Measurements from ENCODE around the gene SLC49A3.

SLC49A3 gene

DNA sequence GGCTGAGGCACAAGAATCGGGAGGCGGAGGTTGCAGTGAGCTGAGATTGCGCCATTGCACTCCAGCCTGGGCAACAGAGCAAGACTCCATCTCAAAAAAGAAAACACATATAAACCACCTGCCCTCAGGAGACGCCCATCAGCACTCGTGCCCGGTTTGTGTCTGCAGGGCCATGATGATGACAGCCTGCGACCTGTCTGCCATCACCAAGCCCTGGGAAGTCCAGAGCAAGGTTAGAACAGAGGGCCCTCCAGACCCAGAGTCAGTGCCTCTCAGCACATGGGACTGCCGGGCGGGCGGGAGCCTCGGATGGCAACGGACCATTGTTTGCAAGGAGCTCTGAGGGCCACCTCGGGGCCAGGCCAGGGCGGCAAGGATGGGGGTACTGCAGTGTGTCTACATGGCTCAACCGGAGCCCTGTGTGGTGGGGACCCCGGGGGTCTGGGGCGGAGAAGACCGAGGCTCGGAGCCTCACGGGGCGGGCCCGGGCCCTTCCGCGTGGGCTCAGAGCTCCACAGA lies 24.2 kb downstream of the SLC49A3 start:
- DNase-seq = no peak

DNA sequence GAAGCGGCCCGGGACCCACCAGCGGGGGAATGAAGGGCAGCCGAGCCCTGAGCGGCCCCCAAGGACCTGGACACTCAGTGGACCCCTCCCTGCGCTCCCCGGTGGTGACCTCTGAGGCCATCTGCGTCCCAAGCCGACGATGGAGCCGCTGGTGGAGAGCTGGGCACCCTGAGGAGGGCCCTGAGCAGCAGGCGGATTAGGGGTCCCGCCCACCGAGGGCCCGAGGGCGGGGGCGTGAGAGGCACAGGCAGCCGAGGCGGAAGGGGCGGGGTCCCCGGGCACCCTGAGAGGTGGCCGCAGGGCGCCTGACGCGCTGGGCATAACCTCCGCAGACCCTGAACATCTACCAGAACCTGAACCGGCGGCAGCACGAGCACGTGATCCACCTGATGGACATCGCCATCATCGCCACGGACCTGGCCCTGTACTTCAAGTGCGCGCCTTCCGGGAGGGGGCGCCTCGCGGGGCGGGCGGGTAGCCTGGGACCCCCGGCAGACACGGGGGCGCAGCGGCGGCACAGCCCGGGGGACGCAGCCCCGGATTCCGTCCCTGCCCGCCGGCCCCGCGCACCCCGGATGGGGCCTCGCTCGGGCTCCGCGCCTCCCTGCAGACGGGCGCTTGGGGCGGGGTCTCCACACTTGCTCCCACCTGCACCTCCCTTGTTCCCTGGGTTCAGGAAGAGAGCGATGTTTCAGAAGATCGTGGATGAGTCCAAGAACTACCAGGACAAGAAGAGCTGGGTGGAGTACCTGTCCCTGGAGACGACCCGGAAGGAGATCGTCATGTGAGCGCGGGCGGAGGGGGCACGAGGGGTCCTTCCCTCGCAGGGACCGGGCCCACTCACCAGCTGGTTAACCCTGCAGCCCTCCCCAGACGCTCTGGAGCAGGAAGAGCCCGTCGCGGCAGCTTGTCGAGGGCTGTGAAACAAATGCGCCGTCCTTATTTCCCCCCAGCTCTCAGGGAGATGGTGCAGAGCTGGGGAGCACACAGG lies 25.2 kb downstream of the SLC49A3 start:
- DNase-seq = no peak

DNA sequence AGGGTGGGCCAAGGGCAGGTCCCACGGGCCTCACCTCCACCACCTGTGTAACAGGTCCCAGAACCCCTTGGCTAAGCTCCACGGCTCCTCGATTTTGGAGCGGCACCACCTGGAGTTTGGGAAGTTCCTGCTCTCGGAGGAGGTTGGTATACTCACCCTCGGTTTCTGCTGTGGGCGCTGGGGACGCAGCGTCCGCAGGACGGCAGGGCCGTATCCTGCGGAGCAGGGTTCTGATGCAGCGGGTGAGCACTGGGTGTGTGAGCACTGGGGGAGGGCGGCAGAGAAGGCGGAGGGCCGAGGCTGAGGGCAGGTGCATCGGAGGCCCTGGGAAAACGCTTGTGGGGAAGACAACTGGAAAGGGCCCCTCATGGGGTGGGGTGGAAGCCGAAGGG lies 25.9 kb downstream of the SLC49A3 start:
- DNase-seq = no peak

DNA sequence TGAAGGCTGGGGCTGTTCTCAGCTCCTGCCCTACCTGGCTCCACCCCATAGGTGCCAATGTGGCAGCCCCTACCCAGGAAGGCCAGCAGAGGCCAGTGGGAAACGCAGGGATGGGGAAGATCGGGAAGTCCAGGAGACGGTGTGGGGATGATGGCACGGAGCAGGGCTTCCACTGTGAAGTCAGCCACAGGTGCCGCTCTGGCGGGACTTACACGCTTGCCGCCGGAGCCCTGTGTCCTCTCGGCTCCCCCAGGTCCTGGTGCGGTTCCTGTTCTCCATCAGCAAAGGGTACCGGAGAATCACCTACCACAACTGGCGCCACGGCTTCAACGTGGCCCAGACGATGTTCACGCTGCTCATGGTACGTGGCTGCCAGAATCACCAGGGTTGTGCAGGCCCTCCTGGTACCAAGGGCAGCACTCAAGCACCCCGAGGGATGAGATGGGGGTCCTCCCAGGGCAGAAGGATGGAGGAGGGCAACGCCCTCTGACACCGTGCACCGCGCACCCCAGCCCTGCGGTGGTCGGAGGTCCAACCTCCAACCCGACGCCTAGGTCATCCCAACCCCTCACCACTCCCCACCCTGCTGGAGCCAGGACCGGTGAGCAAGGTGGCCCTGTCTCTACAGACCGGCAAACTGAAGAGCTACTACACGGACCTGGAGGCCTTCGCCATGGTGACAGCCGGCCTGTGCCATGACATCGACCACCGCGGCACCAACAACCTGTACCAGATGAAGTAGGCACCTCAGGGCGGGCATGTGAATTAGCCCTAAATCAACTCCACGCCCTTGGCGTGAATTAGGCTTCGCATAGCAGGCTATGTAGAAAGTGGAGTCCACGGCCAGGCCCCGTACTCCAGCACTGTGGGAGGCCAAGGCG lies 26.8 kb downstream of the SLC49A3 start:
- no peak for DNase-seq

DNA sequence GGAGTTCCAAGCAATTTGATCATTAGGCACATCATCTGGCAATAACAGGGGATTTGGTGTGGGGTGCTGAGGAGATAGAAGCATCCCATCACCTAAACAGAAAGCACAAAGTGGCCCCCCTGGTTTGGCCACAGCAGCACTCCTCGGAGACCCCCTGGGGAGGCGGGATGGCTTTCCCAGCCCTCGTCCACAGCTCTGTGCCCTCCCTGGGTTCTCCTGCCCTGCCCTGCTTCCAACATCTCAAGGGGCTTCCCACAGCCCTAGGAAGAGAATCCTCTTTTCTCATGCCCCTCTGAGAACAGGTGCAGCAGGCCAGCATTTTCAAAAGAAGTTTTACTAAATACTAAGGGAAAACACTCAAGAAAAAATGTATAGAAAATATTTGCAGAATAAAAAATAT lies 27.7 kb downstream of the SLC49A3 start:
- no peak for DNase-seq

DNA sequence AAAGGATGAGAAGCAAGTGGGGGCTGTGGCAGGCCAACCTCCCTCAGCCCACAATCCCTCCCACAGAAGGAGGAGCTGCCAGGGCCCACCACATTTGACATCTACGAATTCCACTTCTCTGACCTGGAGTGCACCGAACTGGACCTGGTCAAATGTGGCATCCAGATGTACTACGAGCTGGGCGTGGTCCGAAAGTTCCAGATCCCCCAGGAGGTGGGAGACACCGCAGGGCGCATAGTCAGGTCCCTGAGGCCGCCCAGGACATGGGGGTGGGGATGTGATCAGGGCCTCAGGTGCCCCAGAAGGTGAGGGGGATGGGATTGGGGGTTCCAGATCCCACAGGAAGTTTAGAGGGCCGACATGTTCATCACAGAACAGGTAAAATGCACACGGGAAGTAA lies 28.6 kb downstream of the SLC49A3 start:
- no peak for DNase-seq

DNA sequence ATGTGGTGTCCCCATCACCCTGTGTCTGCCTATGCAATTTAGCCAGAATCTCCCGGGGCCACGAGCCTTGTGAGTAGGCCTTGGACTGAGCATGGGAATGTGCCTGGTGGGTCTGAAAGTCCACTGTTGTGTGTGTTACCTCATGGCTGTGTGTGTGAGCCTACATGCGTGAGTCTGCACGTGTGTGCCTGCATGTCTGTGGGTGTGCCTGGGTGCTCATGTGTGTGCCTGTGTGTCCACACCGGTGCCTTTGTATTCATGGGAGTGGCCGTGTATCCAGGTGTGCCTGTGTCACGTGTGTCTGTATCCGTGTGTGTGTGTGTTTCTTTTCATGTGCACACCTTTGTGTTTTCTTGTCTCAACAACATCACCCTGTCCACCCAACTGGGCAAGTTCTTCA lies 29.1 kb downstream of the SLC49A3 start:
- DNase-seq = no peak

DNA sequence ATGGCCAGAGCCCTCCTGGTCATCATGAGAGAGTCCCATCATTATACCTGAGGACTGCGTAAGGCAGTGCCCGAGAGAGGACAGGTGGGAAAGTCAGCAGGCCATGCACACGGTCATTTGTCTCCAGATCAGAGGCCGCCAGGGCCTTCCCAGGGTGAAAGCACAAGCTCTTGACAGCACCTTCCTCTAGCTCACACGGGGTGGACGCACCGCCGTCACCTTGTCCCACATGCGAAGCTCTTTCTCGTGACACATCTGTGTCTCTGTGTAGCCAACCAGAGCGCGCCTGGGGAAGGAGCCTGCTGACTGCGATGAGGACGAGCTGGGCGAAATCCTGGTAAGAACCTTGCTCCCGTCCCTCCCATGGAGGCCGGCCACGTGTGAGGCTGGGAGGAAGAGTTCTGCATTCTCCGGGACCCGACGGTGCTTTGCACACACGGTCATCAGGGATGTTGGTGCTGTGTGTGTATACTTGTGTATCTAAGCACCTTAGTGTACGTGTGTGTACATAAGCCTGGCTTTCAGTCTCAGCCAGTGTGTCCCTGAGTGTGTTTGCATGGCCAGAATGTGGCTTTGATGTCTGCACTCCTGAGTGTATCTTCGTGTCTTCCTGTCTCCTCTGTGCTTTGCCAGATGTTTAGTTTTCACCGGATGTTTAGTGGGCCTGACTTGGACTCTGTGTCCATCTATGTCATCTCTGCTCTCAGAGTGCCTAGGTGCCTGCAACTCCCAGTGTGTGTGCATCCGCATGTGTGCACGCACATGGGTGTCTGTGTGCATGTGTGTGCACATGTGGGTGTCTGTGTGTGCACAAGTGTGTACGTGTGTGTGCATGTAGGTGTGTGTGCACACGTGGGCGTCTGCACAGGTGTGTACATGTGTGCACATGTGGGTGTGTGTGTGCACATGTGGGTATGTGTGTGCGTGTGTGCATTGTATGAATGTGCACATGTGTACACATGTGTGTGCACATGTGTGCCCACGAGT lies 30.0 kb downstream of the SLC49A3 start:
- no peak for DNase-seq

DNA sequence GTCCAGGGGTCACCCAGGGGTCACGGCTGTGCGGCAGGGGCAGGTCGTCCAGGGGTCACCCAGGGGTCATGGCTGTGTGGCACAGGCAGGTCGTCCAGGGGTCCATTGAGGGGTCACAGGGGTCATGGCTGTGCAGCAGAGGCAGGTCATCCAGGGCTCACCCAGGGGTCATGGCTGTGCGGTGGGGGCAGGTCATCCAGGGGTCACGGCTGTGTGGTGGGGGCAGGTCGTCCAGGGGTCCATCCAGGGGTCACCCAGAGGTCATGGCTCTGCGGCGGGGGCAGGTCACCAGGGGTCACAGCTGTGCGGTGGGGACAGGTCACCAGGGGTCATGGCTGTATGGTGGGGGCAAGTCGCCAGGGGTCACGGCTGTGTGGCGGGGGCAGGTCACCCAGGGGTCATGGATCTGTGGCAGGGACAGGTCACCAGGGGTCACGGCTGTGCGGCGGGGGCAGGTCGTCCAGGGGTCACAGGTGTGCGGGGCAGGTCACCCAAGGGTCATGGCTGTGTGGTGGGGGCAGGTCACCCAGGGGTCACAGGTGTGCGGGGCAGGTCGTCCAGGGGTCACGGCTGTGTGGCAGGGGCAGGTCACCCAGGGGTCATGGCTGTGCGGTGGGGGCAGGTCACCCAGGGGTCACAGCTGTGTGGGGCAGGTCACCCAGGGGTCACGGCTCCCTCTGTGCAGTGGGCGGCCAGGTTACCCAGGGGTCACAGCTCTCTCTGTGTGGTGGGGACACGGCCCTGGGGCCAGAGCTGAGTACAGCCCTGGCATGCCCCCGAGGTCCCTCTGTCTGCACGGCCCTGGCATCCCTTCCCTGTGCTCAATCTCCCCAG lies 30.9 kb downstream of the SLC49A3 start:
- DNase-seq = no peak

DNA sequence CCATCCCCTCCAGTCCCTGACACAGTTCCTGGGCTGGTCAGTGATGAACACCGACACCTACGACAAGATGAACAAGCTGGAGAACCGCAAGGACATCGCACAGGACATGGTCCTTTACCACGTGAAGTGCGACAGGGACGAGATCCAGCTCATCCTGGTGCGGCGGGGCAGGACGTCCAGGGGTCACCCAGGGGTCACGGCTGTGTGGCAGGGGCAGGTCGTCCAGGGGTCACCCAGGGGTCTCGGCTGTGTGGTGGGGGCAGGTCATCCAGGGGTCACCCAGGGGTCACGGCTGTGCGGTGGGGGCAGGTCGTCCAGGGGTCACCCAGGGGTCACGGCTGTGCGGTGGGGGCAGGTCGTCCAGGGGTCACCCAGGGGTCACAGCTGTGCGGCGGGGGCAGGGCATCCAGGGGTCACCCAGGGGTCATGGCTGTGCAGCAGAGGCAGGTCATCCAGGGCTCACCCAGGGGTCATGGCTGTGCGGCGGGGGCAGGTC lies 31.6 kb downstream of the SLC49A3 start:
- DNase-seq = no peak

DNA sequence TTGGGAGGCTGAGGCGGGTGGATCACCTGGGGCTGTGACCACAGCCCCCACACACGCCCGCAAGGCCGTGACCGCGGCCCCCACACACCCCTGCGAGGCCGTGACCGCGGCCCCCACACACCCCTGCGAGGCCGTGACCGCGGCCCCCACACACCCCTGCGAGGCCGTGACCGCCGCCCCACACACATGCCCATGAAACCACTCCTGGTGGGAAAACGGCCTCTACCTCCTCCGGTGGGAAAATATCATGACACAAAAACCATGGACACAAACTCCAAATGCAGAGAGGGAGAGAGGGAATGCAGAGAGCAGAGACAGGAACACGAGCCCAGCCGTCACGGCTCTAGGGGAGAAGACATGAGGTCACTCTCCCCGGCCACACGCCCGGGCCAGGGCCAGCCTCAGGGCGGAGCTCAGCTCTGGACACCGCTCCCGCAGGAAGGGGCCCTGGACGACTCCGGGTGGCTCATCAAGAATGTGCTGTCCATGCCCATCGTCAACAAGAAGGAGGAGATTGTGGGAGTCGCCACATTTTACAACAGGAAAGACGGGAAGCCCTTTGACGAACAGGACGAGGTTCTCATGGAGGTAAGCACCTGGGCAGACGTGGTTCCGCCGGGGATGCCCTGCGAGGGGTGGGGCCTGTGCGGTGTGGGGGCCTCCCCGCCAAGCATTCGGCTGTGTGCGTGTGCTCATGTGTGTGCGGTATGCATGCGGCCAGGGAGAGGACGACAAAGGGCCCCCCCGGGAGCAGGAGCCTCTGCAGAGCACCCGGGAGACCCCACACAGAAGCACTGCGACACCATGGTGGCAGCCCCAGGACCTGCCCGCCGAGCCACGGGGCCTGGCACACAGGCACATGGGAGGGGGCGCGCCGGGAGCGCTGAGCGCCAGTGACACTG lies 32.3 kb downstream of the SLC49A3 start:
- no peak for DNase-seq

DNA sequence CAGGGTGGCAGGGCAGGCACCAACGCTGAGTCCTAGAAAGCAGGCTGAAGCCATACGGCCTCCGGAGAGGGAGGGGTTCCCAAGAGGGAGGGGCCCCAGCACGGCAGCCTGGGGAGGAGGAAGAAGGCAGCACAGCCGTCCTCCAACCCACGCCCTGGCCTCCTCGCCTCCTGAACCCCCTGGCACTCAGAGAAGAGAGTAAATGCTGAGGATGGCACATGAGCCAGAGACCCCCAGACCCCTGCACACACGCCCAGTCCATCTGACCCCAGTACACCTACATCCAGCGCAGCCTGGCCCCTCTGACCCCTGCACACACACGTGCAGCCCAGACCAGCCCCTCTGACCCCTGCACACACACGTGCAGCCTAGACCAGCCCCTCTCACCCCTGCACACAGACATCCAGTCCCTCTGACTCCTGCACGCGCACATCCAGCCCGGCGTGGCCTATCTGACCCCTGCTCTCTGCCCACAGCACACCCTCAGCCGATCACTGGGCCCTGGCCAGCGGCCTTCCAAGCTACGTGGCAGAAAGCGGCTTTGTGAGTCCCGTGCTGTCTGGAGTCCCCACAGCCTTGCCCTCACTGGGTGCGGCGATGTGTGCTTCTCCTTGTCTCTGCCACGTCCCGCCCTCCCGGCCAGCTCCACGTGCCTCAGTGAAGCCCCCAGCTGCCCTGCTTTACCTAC lies 33.3 kb downstream of the SLC49A3 start:
- DNase-seq = no peak

DNA sequence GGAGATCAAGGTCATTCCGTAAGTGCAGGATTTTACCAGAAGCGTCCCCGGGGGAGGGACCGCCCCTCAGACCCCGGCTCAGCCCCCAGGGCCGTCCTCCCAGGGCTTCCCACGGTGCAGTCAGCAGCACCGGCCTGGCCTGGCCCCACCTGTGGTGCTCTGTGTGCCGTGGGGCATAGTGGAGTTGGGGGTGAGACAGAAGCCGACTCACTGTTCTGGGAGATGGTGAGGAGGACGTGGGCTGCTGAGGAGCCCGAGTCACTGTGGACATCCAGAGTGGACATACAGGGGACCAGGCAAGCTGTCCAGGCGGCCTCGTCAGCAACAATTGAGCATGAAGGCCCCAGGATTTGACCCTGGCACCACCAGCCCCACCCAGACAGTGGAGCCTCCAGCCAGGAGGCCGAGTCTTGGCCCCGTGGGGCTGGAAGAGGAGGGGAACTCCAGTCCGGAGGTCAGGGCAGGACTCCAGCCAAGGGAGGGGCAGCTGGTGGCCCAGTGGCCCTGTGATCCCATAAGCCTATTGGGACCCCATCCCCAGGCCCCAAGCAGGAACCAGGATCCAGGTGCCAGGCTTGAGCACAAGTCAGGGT lies 34.0 kb downstream of the SLC49A3 start:
- DNase-seq = no peak

DNA sequence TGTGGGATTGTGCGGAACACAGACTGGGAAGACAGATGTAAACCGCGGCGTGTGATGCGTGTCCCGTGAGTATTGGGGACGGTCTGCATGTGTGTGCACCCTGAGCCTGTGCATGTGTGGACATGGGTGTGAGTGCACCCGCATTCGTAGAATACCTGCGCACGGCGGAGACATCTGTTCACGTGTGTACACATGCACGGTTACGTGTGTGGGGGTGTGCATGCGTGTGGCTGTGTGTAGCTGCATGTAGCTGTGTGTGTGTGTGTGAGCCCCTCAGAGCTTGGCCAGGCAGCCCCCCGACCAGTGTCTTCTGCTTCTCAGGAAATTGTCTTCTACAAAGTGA lies 34.5 kb downstream of the SLC49A3 start:
- DNase-seq = no peak

DNA sequence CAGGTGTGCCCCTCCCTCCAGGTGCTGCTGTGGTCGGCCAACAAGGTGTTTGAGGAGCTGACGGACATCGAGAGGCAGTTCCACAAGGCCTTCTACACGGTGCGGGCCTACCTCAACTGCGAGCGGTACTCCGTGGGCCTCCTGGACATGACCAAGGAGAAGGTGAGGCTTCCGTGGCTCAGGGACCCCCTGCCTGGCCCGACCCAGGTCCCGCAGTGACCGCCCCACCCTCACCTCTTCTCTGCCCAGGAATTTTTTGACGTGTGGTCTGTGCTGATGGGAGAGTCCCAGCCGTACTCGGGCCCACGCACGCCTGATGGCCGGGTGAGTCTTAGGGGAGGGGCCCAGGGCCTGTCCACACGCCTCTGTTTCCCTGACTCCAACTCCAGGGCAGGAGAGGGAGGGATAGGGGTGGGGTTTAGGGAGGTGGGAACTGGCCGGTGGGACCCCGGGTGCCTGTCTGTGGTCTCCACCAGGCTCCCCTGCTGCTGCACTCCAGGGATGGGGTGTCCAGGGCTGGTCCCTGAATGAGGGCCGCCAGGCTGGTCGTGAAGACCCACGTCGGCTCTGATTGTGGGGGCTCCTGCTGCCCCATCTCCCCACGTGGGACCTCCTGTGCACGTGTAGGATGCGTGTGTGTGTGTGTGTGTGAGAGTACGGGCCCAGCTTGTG lies 35.0 kb downstream of the SLC49A3 start:
- DNase-seq = no peak

DNA sequence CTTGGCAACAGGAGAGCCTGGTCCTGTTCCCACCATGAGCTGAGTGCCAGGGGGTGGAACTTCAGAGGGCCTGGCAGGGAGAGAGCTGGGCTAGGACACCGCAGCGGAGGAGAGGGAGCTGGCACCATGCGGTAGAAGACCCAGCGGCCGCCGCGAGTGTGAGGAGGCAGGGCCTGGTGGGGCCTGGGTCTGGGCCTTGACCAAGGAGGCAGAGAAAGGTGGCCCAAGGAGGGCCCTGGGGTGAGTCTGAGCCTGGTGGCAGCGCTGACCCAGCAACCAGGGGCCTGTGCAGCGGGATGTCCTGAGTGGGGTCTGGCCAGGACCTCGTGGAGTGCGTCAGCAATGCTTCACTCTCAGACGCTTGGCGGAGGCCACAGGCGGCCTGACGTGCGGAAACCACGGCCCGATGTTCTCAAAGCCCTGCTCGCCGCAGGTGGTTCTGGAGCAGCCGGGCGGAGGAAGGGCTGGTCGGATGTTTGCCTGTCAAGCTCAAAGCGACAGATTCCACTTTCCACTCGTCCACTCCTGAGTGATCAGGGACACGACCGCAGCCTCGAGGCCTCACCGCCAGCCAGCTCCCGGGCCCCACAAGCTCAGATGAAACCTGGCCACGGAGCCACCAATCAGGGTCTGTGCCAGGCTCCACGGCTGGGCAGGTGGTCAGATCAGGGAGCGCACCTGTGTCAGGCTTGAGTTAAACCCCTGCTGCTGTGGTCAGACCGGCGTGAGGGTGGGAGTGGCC lies 35.7 kb downstream of the SLC49A3 start:
- no peak for DNase-seq

DNA sequence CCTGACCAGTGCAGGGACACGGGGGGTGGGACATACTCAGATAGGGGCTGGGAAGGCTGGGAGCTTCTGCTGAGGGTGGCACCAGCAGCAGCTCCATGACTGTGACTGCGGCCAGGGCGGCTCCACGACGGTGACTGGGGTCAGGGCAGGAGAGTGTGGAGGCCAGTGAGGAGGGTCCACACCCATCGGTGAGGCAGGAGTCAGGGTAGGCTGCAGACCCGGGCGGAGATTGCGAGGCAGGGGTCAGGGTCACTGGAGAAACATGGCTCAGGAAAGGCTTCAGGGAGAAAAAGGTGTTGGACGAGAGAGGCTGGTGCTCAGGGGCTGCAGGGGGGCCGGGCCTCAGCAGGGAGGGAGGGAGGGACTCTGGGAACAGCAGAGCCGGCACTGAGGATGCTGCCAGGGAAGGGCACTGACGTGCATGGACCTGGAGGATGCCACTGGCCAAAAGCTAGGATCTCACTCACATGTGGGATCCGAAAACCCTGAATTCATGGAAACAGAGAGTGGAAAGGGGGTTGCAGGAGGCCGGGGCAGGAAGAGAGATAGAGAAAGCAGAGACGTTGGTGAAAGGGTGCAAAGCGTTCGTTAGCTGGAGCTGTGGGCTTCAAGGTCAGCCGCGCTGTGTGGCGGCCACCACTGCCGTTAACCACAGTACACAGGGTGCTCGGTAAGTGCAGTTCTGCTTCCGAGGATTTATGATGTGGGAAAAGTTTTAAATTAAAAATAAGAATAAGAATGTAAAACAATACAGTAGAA lies 36.9 kb downstream of the SLC49A3 start:
- no peak for DNase-seq
